ENCODE results near the gene RASIP1.
"Not testable (repeated sequence)": the region's sequence is repeated elsewhere in the genome, so short reads cannot be mapped to it uniquely, and the experiment has no call there.

Gene RASIP1

DNA sequence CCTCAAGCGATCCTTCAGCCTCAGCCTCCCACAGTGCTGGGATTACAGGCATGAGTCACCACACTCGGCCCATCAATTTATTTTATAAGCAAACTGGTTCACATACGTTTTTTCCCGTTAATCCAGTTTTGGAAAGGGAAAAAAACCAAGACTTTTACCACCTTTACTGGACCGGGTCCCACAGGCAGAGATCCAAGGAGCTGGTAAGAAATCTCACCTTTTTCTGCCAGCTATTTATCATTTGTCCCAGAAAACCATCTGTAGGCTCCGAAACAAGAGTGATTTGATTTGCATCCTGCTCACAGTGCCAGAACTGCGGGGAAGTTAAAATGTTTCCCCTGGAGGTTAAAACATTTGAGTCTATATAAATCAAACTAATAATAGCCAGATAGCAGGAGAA lies 51.0 kb downstream of the RASIP1 start:
- no peak overlapping the region for H3K27ac Mint-ChIP-seq
- no peak overlapping the region for H3K4me3 Mint-ChIP-seq
- H3K27me3 Mint-ChIP-seq = peaks cover 4% of the 10 kb centered on the region
- H3K36me3 Mint-ChIP-seq (ENCODE audit: low read depth) = no peaks in the 10 kb centered on the region
- H3K4me1 Mint-ChIP-seq (ENCODE audit: low read depth) = no peaks in the 10 kb centered on the region
- no peaks in the 10 kb centered on the region for H3K9me3 Mint-ChIP-seq
- intact Hi-C loops (cut with micrococcal nuclease) = no loop called here

DNA sequence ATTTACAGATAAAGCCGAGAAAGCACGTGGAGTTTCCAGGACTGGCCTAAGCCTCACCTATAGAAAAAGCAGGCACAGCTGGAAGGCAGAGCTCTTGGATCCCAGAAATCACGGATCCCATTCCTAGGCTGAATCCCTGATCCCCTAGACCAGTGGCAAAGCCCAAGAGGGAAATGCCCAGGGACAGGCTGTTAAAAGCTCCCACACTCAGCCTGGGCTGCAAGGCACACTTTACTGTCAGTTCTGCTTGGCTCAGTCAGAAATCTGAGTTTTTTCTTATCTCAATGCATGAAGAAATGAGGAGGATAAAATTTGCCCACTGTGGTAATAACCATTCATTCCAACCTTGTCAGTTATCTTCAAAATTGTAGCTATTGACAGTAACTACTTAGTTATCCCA lies 52.6 kb downstream of the RASIP1 start:
- Mint-ChIP-seq H3K36me3 (ENCODE audit: low read depth) (no peaks in the 10 kb centered on the region), H3K9me3 (no peaks in the 10 kb centered on the region), H3K4me3 (no peak overlapping the region), H3K4me1 (ENCODE audit: low read depth) (no peaks in the 10 kb centered on the region), H3K27me3 (peaks cover 4% of the 10 kb centered on the region), H3K27ac (no peak overlapping the region)
- intact Hi-C loops (cut with micrococcal nuclease) = no loop called here

DNA sequence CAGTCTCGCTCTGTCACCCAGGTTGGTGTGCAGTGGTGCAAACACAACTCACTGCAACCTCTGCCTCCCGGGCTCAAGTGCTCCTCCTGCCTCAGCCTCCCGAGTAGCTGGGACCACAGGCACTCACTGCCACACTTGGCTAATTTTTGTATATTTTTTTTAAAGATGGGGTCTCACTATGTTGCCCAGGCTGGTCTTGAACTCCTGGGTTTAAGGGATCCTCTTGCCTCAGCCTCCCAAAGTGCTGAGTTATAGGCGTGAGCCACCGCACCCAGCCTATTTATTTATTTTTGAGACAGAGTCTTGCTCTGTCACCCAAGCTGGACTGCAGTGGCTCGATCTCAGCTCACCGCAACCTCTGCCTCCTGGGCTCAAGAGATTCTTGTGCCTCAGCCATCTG lies 53.8 kb downstream of the RASIP1 start:
- H3K4me1 Mint-ChIP-seq (ENCODE audit: low read depth); intact Hi-C loops (cut with micrococcal nuclease); H3K36me3 Mint-ChIP-seq (ENCODE audit: low read depth); H3K27ac Mint-ChIP-seq; H3K27me3 Mint-ChIP-seq; H3K9me3 Mint-ChIP-seq; H3K4me3 Mint-ChIP-seq: not testable (repeated sequence)

DNA sequence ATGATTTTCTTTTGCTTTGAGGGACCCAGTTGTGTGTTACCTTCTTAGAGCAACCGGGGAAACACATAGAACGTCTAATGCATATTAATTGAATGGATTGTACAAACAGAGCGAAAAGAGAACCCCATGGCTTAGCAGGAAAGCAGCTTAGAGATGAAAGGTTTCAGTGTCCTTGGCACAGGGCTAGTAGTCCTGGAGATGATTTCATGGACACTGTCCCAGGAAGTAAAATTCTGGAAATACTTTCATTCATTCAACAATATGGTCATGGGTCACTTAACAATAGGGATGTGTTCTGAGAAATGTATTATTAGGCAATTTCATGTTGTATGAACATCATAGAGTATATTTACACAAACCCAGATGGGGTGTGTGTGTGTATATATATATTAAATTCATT lies 54.3 kb downstream of the RASIP1 start:
- H3K27me3 Mint-ChIP-seq = peaks cover 4% of the 10 kb centered on the region
- H3K27ac Mint-ChIP-seq = no peak overlapping the region
- H3K9me3 Mint-ChIP-seq = no peaks in the 10 kb centered on the region
- no peaks in the 10 kb centered on the region for H3K4me1 Mint-ChIP-seq (ENCODE audit: low read depth)
- intact Hi-C loops (cut with micrococcal nuclease) = no loop called here
- no peaks in the 10 kb centered on the region for H3K36me3 Mint-ChIP-seq (ENCODE audit: low read depth)
- no peak overlapping the region for H3K4me3 Mint-ChIP-seq

DNA sequence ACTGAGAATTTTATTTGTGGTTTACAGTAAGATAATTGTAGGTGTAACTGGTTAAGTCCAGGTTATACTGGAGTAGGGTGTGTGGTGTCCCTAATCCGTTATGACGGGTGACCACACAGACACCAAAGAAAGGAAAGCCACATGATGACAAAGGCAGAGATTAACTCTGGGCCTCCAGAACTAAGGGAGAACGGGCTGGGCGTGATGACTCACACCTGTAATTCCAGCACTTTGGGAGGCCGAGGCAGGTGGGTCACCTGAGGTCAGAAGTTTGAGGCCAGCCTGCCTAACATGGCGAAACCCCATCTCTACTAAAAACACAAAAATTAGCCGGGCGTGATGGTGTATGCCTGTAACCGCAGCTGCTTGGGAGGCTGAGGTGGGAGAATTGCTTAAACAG lies 54.8 kb downstream of the RASIP1 start:
- no peaks in the 10 kb centered on the region for H3K4me1 Mint-ChIP-seq (ENCODE audit: low read depth)
- no peaks in the 10 kb centered on the region for H3K9me3 Mint-ChIP-seq
- peaks cover 4% of the 10 kb centered on the region for H3K27me3 Mint-ChIP-seq
- no peak overlapping the region for H3K27ac Mint-ChIP-seq
- H3K36me3 Mint-ChIP-seq (ENCODE audit: low read depth) = no peaks in the 10 kb centered on the region
- H3K4me3 Mint-ChIP-seq = no peak overlapping the region
- intact Hi-C loops (cut with micrococcal nuclease) = no loop called here

DNA sequence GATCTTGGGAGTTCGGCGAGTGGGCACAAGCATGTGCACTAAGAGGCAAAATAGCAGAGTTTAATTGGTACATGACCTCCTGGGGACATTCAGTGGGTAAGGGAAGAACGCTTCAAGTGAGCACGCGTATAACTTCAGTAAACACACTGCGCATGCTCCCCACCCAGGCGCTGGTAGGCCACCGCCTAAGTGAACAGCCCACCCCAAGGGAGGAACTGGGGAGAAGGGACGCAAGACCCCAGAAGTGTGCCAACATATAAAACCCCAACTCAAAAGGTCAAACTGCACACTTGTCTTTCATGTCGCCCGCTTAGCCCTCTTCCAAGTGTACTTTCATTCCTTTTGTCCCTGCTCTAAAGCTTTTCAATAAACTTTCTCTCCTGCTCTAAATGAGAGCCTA lies 57.1 kb downstream of the RASIP1 start:
- Mint-ChIP-seq H3K4me3 (peak overlapping the region; percentile 13), H3K27ac (no peak overlapping the region), H3K27me3 (peaks cover 4% of the 10 kb centered on the region), H3K36me3 (ENCODE audit: low read depth) (no peaks in the 10 kb centered on the region), H3K9me3 (no peaks in the 10 kb centered on the region), H3K4me1 (ENCODE audit: low read depth) (no peaks in the 10 kb centered on the region)
- intact Hi-C loops (cut with micrococcal nuclease) = no loop called here

DNA sequence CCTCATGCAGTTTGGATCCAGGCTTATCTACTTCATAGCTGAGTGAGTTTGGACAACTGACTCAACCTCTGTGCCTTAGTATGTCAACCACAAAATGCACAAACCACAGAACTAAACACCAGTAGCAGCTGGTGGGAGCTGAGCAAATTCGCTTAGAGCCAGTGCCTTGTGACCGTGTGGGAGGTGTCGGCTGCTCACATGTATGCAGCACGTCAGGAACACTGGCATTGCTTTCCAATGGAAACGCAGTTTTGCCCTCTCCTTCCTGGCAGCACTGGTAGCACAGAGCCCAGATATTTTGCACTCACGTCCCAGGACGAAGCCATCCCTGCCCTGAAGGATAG lies 59.3 kb downstream of the RASIP1 start:
- H3K4me1 Mint-ChIP-seq (ENCODE audit: low read depth) = no peaks in the 10 kb centered on the region

DNA sequence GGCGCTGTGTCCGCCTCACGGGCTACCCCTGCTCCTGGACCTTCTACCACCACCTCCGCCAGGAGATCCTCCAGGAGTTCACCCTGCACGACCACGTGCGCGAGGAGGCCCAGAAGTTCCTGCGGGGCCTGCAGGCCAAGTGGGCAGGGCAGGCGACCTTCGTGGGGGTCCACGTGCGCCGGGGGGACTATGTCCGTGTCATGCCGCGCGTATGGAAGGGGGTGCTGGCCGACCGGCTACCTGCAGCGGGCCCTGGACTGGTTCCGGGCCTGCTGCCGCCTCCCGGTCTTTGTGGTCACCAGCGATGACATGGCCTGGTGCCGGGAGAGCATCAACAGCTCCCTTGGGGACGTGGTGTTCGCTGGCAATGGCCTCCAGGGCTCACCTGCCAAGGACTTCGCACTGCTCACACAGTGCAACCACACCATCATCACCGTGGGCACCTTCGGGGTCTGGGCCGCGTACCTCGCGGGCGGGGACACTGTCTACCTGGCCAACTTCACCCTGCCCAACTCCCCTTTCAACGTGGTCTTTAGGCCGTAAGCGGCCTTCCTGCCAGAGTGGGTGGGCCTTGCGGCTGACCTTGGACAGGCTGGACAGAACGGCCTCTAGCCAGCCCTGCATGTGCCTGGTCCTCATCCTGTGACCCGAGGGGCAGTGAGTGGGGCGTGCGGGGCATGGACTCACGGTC lies 59.8 kb downstream of the RASIP1 start:
- Mint-ChIP-seq H3K9me3 (no peaks in the 10 kb centered on the region), H3K27ac (no peak overlapping the region), H3K27me3 (peaks cover 8% of the 10 kb centered on the region), H3K36me3 (ENCODE audit: low read depth) (no peaks in the 10 kb centered on the region), H3K4me1 (ENCODE audit: low read depth) (peaks cover 1% of the 10 kb centered on the region), H3K4me3 (no peak overlapping the region)
- intact Hi-C loops (cut with micrococcal nuclease) = no loop called here

More for the DNA sequence above, 59.3 kb downstream of the RASIP1 start:
- Mint-ChIP-seq H3K27ac (no peak overlapping the region), H3K36me3 (ENCODE audit: low read depth) (no peaks in the 10 kb centered on the region), H3K4me3 (no peak overlapping the region), H3K27me3 (peaks cover 6% of the 10 kb centered on the region), H3K9me3 (no peaks in the 10 kb centered on the region)
- intact Hi-C loops (cut with micrococcal nuclease) = no loop called here

DNA sequence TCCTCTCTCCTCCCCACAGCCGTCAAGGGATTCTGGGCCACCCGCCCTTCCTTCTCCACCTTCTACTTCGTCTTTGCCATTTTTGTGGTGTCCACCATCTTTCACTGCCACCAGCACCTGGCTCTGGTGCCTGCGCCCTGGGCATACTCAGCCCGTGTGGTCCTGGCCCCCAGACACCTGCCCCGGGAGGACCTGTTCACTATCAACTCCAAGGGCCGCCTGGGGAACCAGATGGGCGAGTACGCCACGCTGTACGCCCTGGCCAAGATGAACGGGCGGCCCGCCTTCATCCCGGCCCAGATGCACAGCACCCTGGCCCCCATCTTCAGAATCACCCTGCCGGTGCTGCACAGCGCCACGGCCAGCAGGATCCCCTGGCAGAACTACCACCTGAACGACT lies 60.4 kb downstream of the RASIP1 start:
- H3K27me3 Mint-ChIP-seq; H3K9me3 Mint-ChIP-seq; H3K27ac Mint-ChIP-seq; H3K4me3 Mint-ChIP-seq; H3K36me3 Mint-ChIP-seq (ENCODE audit: low read depth); H3K4me1 Mint-ChIP-seq (ENCODE audit: low read depth); intact Hi-C loops (cut with micrococcal nuclease): not testable (repeated sequence)

DNA sequence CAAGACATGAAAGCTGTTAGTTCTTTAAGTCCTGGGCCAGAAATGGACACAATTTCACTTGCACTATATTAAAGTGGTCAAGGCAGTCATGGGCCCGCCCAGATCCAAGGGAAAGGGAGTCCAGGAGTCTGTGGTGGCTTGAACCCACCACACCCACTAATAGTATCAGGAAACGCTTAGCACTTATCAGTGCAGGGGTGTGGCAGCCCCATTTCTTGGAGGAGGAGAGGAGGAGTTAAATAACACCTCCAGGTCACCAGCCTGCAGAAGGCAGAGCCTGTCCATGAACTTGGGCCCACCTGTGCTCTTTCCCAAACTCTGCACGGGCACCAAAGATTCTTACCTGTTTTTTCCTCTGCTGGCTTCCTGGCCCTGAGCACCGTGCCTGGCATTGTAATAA lies 62.2 kb downstream of the RASIP1 start:
- H3K27ac Mint-ChIP-seq = no peak overlapping the region
- peaks cover 22% of the 10 kb centered on the region for H3K27me3 Mint-ChIP-seq
- no peaks in the 10 kb centered on the region for H3K9me3 Mint-ChIP-seq
- H3K36me3 Mint-ChIP-seq (ENCODE audit: low read depth) = no peaks in the 10 kb centered on the region
- no peak overlapping the region for H3K4me3 Mint-ChIP-seq
- intact Hi-C loops (cut with micrococcal nuclease) = no loop called here
- H3K4me1 Mint-ChIP-seq (ENCODE audit: low read depth) = peaks cover 15% of the 10 kb centered on the region

DNA sequence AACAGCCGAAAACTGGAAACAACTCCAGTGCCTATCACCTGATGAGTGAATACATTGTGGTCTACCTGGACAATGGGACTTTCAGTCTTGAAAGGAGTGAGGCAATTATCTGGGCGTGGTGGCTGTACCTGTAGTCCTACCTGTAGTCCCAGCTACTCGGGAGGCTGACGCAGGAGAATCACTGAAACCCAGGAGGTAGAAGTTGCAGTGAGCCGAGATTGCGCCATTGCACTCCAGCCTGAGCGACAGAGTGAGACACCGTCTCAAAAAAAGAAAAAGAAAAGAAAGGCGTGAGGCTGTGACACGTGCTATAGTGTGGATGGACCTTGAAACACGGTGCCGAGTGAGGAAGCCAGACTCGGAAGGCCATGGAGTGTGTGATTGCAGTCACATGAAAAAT lies 63.5 kb downstream of the RASIP1 start:
- no peak overlapping the region for H3K27ac Mint-ChIP-seq

DNA sequence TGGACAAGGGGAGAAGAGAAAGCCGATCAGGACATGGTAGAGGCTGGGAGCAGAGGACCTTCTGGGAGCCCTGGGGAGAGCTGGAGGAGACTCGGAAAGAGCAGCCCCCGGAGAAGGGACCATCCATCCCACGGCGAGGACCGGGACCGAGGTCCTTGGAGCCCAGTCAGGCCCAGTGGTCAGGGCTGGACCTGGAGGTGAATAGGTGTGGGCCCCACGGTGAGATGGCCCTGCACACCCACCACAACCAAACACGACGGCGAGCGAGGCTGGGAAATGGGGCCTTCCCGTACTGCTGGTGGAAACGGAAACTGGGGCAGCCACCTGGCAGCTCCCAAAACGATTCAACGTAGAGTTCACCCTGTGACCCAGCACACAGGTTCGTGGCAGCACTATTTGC lies 63.9 kb downstream of the RASIP1 start:
- peaks cover 22% of the 10 kb centered on the region for H3K27me3 Mint-ChIP-seq
- peaks cover 15% of the 10 kb centered on the region for H3K4me1 Mint-ChIP-seq (ENCODE audit: low read depth)
- no peak overlapping the region for H3K4me3 Mint-ChIP-seq
- H3K27ac Mint-ChIP-seq = no peak overlapping the region
- no peaks in the 10 kb centered on the region for H3K9me3 Mint-ChIP-seq
- H3K36me3 Mint-ChIP-seq (ENCODE audit: low read depth) = no peaks in the 10 kb centered on the region
- intact Hi-C loops (cut with micrococcal nuclease) = no loop called here

More for the DNA sequence above, 63.5 kb downstream of the RASIP1 start:
- H3K27me3 Mint-ChIP-seq = peaks cover 22% of the 10 kb centered on the region
- peaks cover 15% of the 10 kb centered on the region for H3K4me1 Mint-ChIP-seq (ENCODE audit: low read depth)
- intact Hi-C loops (cut with micrococcal nuclease) = no loop called here
- H3K36me3 Mint-ChIP-seq (ENCODE audit: low read depth) = no peaks in the 10 kb centered on the region
- H3K9me3 Mint-ChIP-seq = no peaks in the 10 kb centered on the region
- H3K4me3 Mint-ChIP-seq = no peak overlapping the region

DNA sequence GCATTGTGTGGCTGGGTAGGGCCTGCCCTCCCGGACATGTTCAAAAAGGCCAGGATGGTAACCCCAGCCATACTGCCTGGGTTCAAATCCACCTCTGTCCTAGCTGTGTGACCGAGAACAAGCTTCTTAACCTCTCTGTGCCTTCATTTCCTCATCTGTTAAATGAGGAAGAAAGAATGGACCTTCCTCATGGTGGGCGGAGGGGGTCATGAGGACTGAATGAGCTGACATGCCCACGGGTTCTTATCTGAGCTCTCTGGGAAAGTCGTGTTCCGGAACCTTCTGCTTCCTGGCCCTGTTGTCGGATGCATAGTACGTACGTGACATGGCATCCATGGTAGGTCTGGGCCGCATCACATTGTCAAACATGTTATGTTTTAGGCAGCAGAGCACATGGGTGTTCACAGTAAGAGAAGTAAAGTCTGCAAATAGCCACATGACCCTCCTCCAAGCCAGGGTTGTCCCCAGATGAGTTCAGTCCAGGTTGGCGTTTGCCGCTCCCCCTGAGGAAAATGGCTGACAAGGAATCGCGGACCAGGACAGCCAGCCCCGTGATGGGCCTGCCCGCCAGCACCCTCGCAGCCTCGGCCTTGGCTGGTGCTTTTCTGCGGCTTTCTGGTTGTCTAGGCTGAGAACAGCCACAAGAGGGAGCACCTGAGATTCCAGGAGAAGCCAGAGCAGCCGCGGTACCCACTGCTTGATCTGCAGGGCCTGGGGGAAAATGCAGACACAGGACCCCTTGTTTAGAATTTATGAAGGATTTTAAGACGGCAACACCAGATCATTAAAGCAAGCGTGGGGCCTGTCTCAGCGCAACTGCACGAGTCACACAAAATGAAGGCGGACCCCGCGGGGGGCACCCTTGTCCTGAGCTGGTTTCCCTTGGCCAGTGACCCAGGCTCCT lies 65.2 kb downstream of the RASIP1 start:
- H3K9me3 Mint-ChIP-seq = no peaks in the 10 kb centered on the region
- H3K4me1 Mint-ChIP-seq (ENCODE audit: low read depth) = peaks cover 15% of the 10 kb centered on the region
- no peaks in the 10 kb centered on the region for H3K36me3 Mint-ChIP-seq (ENCODE audit: low read depth)
- H3K27ac Mint-ChIP-seq = peak overlapping the region; percentile 69
- no peak overlapping the region for H3K4me3 Mint-ChIP-seq
- intact Hi-C loops (cut with micrococcal nuclease) = no loop called here
- peaks cover 22% of the 10 kb centered on the region for H3K27me3 Mint-ChIP-seq

DNA sequence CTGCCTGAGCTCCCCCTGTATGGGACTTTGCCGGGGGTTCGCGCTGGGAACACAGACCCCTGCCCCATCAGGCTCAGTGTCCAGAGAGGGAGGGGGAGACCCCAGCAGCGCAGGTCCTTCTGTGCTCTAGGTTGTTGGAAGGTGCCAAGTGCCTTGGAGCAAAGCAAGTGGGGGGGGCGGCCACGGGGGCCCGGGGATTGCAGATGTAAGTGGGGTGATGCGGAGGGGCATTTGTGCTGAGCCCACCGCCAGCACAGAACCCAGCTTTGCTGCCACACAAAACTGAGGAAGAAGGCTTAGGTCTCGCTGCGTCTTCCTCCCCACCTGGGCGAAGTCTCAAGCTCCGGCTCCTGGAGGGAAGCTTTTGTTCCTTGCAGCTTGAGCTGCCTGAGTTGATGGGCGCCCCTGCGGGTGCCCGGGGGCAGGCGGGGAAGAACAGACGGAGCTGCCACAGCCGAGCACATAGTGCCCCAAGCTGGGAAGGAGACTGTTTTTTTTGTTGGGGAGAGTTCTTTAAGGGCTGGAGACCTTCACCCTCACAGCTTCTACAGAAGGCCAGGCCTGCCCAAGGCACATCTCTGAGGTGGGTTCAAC lies 66.1 kb downstream of the RASIP1 start:
- Mint-ChIP-seq H3K27me3 (peaks cover 22% of the 10 kb centered on the region), H3K4me3 (no peak overlapping the region), H3K36me3 (ENCODE audit: low read depth) (no peaks in the 10 kb centered on the region), H3K4me1 (ENCODE audit: low read depth) (peaks cover 15% of the 10 kb centered on the region), H3K27ac (peak overlapping the region; percentile 69), H3K9me3 (peaks cover 7% of the 10 kb centered on the region)
- intact Hi-C loops (cut with micrococcal nuclease) = no loop called here
